ENCODE results near the gene LLGL1. TPM values are rescaled to one million over a fixed set of nuclear protein-coding genes. Genes with fewer than 3 reads are reported as not detected.

Gene LLGL1
- total RNA-seq, result 14.9 and 15.7 TPM in 2 replicates
- total RNA-seq (2013), result 6.0 TPM
- polyA plus RNA-seq, result 12.3 and 15.2 TPM in 2 replicates
- 13.5 and 15.7 TPM in 2 replicates for polyA minus RNA-seq

DNA sequence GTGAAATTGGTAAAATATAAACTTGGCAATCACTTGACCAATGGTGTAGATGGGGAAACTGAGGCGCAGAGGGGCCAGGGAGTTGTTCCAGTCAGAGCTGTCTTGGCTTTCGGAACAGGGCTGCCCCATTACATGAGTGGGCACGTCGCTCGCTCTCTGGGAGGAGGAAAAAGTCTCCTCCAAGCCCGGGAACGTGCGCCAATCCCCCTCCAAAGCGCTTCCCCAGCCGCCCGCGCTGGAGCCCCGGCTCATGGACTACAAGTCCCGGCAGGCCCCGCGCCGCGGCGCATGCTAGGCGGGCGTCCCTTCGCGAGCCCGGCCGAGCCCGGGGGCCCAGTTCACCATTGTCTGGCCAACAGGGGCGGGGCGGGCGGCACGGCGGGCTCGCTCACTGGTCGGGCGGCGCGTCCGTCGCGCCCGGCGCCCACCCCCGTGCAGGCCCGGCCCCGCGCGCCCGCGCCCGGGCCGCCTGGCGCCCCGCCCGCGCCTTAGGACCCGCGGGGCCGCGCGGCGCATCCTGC lies at the start of gene LLGL1:
Gene LLGL1 (plus strand): TSS at position 515 of the 521 bp plus-strand sequence. CDS start 48 bp downstream, outside the sequence.
- peak; percentile 95 for DNase-seq
- Histone ChIP-seq H3K79me2 (ENCODE audit: control insufficient read depth, insufficient read depth, low read length) (peaks cover 13% of the 10 kb centered on the region), H3K36me3 (replicated peaks in 1 of 2; ENCODE audit: control extremely low read depth in 1 of 2, control insufficient read depth in 1 of 2, extremely low read depth in 1 of 2, insufficient read depth in 2 of 2, low read length in 1 of 2) (no peaks in the 10 kb centered on the region), H3K9me3 (ENCODE audit: control extremely low read depth in 1 of 3, control insufficient read depth in 2 of 3, insufficient read depth in 1 of 3, low read length in 2 of 3) (no peaks in the 10 kb centered on the region), H3K9ac (ENCODE audit: low read length) (peak within 1 kb of the TSS; percentile 67), H3K4me3 (ENCODE audit: control extremely low read depth in 1 of 5, extremely low read depth in 1 of 5, insufficient read depth in 1 of 5, low read depth in 2 of 5, low read length in 4 of 5) (peak within 1 kb of the TSS; percentile 59 to 80 (median 70)), H4K20me1 (ENCODE audit: control insufficient read depth, insufficient read depth, low read length, poor library complexity, severe bottlenecking) (no peaks in the 10 kb centered on the region), H3K4me2 (replicated peaks; ENCODE audit: low read depth, low read length, poor library complexity, severe bottlenecking) (peak within 1 kb of the TSS; percentile 93), H3K4me1 (ENCODE audit: control insufficient read depth in 2 of 2, insufficient read depth in 2 of 2, low read length in 2 of 2) (peaks cover 10 to 16% of the 10 kb centered on the region in 2 donors), H3K27me3 (replicated peaks in 1 of 4; ENCODE audit: control extremely low read depth in 1 of 4, control insufficient read depth in 3 of 4, insufficient read depth in 4 of 4, low read length in 3 of 4) (no peaks in the 10 kb centered on the region), H2AFZ (ENCODE audit: insufficient read depth, low read depth, low read length, poor library complexity, severe bottlenecking) (peak within 1 kb of the TSS; percentile 90), H3K27ac (ENCODE audit: low read length in 2 of 2) (no peak within 1 kb of the TSS)
- CTCF ChIA-PET, result no interaction called here
- peak within 1 kb of the TSS; percentile 91 for H3K4me3 Mint-ChIP-seq
- TF ChIP-seq, protein P1, sequence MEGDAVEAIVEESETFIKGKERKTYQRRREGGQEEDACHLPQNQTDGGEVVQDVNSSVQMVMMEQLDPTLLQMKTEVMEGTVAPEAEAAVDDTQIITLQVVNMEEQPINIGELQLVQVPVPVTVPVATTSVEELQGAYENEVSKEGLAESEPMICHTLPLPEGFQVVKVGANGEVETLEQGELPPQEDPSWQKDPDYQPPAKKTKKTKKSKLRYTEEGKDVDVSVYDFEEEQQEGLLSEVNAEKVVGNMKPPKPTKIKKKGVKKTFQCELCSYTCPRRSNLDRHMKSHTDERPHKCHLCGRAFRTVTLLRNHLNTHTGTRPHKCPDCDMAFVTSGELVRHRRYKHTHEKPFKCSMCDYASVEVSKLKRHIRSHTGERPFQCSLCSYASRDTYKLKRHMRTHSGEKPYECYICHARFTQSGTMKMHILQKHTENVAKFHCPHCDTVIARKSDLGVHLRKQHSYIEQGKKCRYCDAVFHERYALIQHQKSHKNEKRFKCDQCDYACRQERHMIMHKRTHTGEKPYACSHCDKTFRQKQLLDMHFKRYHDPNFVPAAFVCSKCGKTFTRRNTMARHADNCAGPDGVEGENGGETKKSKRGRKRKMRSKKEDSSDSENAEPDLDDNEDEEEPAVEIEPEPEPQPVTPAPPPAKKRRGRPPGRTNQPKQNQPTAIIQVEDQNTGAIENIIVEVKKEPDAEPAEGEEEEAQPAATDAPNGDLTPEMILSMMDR (IDR thresholded peaks at IDR 0.05), result no peak
- no peak for TF ChIP-seq EZH2 (IDR thresholded peaks at IDR 0.05; ENCODE audit: borderline replicate concordance, insufficient read depth, low read depth, low read length, poor library complexity, severe bottlenecking)
- intact Hi-C loops (cut with micrococcal nuclease), result loop anchor here (1.0 kb wide), 4 partner anchors 35 to 90 kb away; partner anchors contain the start of genes ALKBH5, MIEF2 and SMCR8
- under 1% methylated on average over 60 of the region's 60 CpGs for WGBS (ENCODE audit: insufficient coverage)
- peak within 1 kb of the TSS; percentile 76 for H3K27ac Mint-ChIP-seq
- H3K9me3 Mint-ChIP-seq (ENCODE audit: insufficient read depth), result no peaks in the 10 kb centered on the region
- peak; percentile 98 for ATAC-seq (ENCODE audit: low read depth)
- POLR2A ChIA-PET, result interaction anchor here (0.6 kb wide), 2 partner anchors 18 to 402 kb away, joined by 3 to 4 read pairs; no protein-coding TSS in a partner anchor
- peaks cover 10% of the 10 kb centered on the region for H3K4me1 Mint-ChIP-seq
- H3K27me3 Mint-ChIP-seq, result no peaks in the 10 kb centered on the region

DNA sequence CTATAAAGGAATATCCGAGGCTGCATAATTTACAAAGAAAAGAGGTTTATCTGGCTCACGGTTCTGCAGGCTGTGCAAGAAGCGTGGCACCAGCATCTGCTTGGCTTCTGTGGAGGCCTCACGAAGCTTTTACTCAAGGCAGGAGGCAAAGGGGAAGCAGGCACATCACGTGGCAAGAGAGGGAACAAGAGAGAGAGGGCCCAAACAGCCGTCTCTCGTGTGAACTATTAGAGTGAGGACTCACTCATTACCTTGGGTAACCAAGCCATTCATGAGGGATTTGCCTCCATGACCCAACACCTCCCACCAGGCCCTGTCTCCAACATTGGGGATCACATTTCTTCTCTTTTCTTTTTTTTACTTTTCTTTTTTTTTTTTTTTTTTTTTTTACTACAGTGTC lies 49.3 kb upstream of the LLGL1 start:
- ChIA-PET CTCF (interaction anchor here (1.4 kb wide), 1 partner anchor 34 kb away, joined by 3 read pairs; no protein-coding TSS in a partner anchor), POLR2A (no interaction called here)
- intact Hi-C loops (cut with micrococcal nuclease), result no loop called here
- H3K4me1 Mint-ChIP-seq, result peaks cover 10% of the 10 kb centered on the region
- Histone ChIP-seq H3K9ac (ENCODE audit: low read length) (no peak overlapping the region), H3K79me2 (ENCODE audit: control insufficient read depth, insufficient read depth, low read length) (peaks cover 2% of the 10 kb centered on the region), H2AFZ (ENCODE audit: insufficient read depth, low read depth, low read length, poor library complexity, severe bottlenecking) (no peak overlapping the region), H3K36me3 (replicated peaks in 1 of 2; ENCODE audit: control extremely low read depth in 1 of 2, control insufficient read depth in 1 of 2, extremely low read depth in 1 of 2, insufficient read depth in 2 of 2, low read length in 1 of 2) (no peaks in the 10 kb centered on the region), H4K20me1 (ENCODE audit: control insufficient read depth, insufficient read depth, low read length, poor library complexity, severe bottlenecking) (no peaks in the 10 kb centered on the region), H3K4me1 (ENCODE audit: control insufficient read depth in 2 of 2, insufficient read depth in 2 of 2, low read length in 2 of 2) (peaks cover 7 to 10% of the 10 kb centered on the region in 2 donors), H3K27me3 (replicated peaks in 1 of 4; ENCODE audit: control extremely low read depth in 1 of 4, control insufficient read depth in 3 of 4, insufficient read depth in 4 of 4, low read length in 3 of 4) (no peaks in the 10 kb centered on the region), H3K4me2 (replicated peaks; ENCODE audit: low read depth, low read length, poor library complexity, severe bottlenecking) (peak overlapping the region; percentile 2), H3K27ac (ENCODE audit: low read length in 2 of 2) (no peak overlapping the region), H3K9me3 (ENCODE audit: control extremely low read depth in 1 of 3, control insufficient read depth in 2 of 3, insufficient read depth in 1 of 3, low read length in 2 of 3) (no peaks in the 10 kb centered on the region), H3K4me3 (ENCODE audit: control extremely low read depth in 1 of 5, extremely low read depth in 1 of 5, insufficient read depth in 1 of 5, low read depth in 2 of 5, low read length in 4 of 5) (no peak overlapping the region)
- H3K9me3 Mint-ChIP-seq (ENCODE audit: insufficient read depth), result no peaks in the 10 kb centered on the region
- peak overlapping the region; percentile 57 for H3K27ac Mint-ChIP-seq
- ATAC-seq (ENCODE audit: low read depth), result peak; percentile 56
- DNase-seq, result peak; percentile 58
- no peaks in the 10 kb centered on the region for H3K27me3 Mint-ChIP-seq
- no peak for TF ChIP-seq EZH2 (IDR thresholded peaks at IDR 0.05; ENCODE audit: borderline replicate concordance, insufficient read depth, low read depth, low read length, poor library complexity, severe bottlenecking)
- TF ChIP-seq, protein P1 (IDR thresholded peaks at IDR 0.05), result no peak
- 43% methylated on average over 7 of the region's 7 CpGs for WGBS (ENCODE audit: insufficient coverage)
- H3K4me3 Mint-ChIP-seq, result no peak overlapping the region

Data from B cell (primary cell).